Mucosa of stomach (tissue), 1 donor: Measurements from ENCODE around the gene PSME1.
A peak's percentile ranks its signal among the peaks of the same experiment; 100 is the strongest.

Experiments used
- H3K27me3 ChIP-seq: one replicate; pipeline ENCODE4 v1.7.0; 2013; ENCODE audit warnings: mild to moderate bottlenecking, low read length; ENCODE audit not compliant: control insufficient read depth, insufficient read depth
- H3K36me3 ChIP-seq: one replicate; pipeline ENCODE4 v1.7.0; 2013; ENCODE audit warnings: low read length; ENCODE audit not compliant: control insufficient read depth, insufficient read depth
- H3K4me1 ChIP-seq: one replicate; pipeline ENCODE4 v1.7.0; 2013; ENCODE audit warnings: mild to moderate bottlenecking, low read length; ENCODE audit not compliant: control insufficient read depth, insufficient read depth
- H3K4me3 ChIP-seq: one replicate; pipeline ENCODE4 v1.7.0; 2013; ENCODE audit warnings: low read length
- H3K9ac ChIP-seq: one replicate; pipeline ENCODE4 v1.7.0; 2013; ENCODE audit warnings: mild to moderate bottlenecking, low read length, moderate library complexity
- H3K9me3 ChIP-seq: one replicate; pipeline ENCODE4 v1.7.0; 2013; ENCODE audit warnings: mild to moderate bottlenecking, low read length, moderate library complexity; ENCODE audit not compliant: control insufficient read depth
- donor health status: Pancreatic carcinoma.

The PSME1 gene

DNA sequence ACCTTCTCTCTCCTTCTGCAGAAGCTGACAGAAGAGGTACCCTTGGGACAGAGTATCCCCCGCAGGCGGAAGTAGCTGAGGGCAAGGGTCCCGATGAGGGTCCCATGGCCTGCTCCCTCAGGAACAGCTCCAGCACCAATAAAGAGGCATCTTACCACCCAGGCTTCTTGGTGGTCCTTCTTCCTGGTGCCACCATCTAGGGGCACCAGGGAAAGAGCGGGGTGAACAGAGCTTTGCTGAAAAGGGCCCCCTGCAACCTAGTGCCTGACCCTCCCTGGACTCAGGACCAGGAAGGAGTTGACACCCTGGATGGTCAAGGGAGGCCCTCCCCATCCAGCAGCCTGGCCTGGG, 24.5 kb downstream of the PSME1 start:
- H3K4me3 ChIP-seq, result no peak overlapping the region
- peak overlapping the region; percentile 47 for H3K9ac ChIP-seq
- H3K27me3 ChIP-seq, result no peaks in the 10 kb centered on the region
- H3K9me3 ChIP-seq, result no peaks in the 10 kb centered on the region
- H3K36me3 ChIP-seq, result peaks cover 58% of the 10 kb centered on the region
- H3K4me1 ChIP-seq, result peaks cover 27% of the 10 kb centered on the region

DNA sequence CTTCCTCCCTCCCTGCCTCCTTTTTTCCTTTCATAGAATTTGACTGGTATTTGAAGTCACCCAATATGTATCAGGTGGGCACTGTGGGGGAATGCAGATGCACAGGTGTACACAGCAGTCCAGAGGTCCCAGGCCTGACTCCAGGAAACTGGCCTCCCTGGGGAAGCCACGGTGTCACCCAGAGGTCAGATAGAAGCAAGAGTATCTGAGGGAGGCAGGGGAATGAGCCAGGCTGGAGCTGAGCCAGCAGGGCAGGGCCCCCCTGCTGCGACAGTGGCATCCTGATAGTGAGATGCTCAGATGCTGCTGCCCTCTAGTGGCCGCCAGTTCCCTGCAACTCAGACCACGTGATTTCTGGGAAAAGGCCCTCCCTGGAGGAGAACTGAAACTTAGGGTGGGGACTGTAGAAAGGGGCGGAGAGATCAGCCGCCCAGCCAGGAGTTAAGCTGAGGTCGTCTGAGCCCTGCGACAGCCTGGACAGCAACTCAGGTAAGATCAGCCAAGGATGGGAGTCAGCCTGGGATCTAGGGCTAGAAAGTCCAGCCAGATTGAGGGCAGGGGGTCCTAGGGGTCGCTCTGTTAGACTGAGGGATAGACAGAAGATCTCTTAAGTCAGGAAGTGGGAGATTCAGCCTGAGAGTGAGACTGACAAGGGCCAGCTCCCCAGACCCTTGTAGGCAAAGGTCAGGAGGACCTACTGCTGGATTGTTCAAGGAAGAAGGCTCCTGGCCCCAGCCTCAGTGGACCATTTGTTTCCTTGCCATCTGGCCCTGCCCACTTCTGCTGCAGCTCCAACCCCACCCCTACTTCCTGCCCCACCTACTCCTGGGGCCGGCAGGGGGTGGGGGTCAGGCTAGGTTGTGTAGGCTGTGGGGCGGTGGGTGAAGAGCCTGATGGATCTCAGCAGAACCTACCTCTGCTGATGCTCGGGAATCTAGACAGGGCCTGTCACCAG, 25.1 kb downstream of the PSME1 start, which contains the start of gene IRF9:
IRF9 (plus strand) TSS at position 416 of the 955 bp plus-strand sequence. CDS start 880 bp downstream, outside the sequence.
- Histone ChIP-seq H3K36me3 (peaks cover 58% of the 10 kb centered on the region), H3K4me3 (peak within 1 kb of the TSS; percentile 98), H3K4me1 (peaks cover 27% of the 10 kb centered on the region), H3K9ac (peak within 1 kb of the TSS; percentile 97), H3K27me3 (no peaks in the 10 kb centered on the region), H3K9me3 (no peaks in the 10 kb centered on the region)

DNA sequence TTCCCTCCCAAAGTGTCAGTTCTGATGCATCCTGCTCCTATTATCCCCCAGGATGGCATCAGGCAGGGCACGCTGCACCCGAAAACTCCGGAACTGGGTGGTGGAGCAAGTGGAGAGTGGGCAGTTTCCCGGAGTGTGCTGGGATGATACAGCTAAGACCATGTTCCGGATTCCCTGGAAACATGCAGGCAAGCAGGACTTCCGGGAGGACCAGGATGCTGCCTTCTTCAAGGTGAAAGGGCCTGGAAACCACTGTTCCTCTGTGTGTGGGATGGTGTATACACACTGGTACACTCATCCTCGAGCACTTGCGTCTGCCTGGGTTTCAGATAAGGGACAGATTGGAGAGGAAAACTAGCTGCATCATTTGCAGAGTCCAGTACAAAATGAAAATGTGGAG, 26.1 kb downstream of the PSME1 start:
- H3K4me3 ChIP-seq, result peak overlapping the region; percentile 98
- no peaks in the 10 kb centered on the region for H3K27me3 ChIP-seq
- peak overlapping the region; percentile 97 for H3K9ac ChIP-seq
- H3K36me3 ChIP-seq, result peaks cover 60% of the 10 kb centered on the region
- no peaks in the 10 kb centered on the region for H3K9me3 ChIP-seq
- peaks cover 27% of the 10 kb centered on the region for H3K4me1 ChIP-seq

DNA sequence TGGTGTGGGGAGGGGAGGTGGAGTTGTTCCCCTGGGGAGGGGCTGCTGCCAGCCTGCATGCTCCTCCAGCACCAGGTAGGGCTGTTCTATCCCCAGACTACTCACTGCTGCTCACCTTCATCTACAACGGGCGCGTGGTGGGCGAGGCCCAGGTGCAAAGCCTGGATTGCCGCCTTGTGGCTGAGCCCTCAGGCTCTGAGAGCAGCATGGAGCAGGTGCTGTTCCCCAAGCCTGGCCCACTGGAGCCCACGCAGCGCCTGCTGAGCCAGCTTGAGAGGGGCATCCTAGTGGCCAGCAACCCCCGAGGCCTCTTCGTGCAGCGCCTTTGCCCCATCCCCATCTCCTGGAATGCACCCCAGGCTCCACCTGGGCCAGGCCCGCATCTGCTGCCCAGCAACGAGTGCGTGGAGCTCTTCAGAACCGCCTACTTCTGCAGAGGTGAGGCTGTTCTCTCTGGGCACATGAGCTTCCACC, 28.6 kb downstream of the PSME1 start:
- H3K4me1 ChIP-seq, result peaks cover 27% of the 10 kb centered on the region

DNA sequence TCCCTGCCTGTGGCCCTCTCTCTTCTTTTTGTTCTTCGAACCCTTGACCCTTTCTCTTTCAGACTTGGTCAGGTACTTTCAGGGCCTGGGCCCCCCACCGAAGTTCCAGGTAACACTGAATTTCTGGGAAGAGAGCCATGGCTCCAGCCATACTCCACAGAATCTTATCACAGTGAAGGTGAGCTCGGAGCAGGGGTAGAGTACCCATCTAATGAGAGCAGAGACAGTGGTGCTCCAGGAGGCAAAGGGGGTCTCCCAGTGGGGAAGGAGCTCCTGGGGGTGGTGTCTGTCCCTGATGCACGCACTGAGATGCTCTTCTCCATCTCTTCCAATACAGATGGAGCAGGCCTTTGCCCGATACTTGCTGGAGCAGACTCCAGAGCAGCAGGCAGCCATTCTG, 29.8 kb downstream of the PSME1 start:
- H3K36me3 ChIP-seq, result peaks cover 38% of the 10 kb centered on the region
- no peaks in the 10 kb centered on the region for H3K27me3 ChIP-seq
- H3K4me3 ChIP-seq, result no peak overlapping the region
- no peaks in the 10 kb centered on the region for H3K9me3 ChIP-seq
- no peak overlapping the region for H3K9ac ChIP-seq
- H3K4me1 ChIP-seq, result peaks cover 21% of the 10 kb centered on the region

More for the DNA sequence above, 28.6 kb downstream of the PSME1 start:
- H3K9ac ChIP-seq, result no peak overlapping the region
- H3K27me3 ChIP-seq, result no peaks in the 10 kb centered on the region
- H3K9me3 ChIP-seq, result no peaks in the 10 kb centered on the region
- no peak overlapping the region for H3K4me3 ChIP-seq
- peaks cover 46% of the 10 kb centered on the region for H3K36me3 ChIP-seq

DNA sequence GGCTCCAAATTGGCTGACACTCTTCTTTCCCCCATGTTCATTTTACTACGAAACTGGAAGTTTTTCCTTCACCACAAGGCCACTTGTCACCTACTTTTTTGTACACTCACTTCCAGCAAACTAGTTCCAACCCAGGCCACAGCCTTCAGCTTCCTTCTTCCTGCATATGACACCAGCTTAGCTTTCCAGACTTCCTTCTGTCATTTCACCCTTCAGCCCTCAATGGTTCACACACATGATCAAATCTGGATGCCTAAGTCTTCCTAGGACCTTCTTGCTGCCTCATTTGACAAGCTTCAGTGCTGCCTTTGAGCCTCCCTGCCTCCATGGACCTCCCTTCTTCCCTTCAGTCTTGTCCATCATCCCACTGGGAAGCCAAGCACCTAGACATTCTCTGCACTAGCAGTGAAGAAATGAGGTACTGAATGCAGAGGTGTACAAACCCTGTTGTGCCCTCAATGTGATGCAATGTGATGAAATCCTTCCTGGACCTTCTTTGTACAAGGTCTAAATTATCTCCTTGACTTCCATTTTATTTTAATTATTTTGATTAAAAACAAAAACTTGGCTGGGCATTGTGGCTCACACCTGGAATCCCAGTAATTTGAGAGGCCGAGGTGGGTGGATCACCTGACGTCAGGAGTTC, 31.6 kb downstream of the PSME1 start:
- no peak overlapping the region for H3K4me3 ChIP-seq
- peaks cover 38% of the 10 kb centered on the region for H3K36me3 ChIP-seq
- no peaks in the 10 kb centered on the region for H3K27me3 ChIP-seq
- no peaks in the 10 kb centered on the region for H3K9me3 ChIP-seq
- peaks cover 9% of the 10 kb centered on the region for H3K4me1 ChIP-seq
- no peak overlapping the region for H3K9ac ChIP-seq

DNA sequence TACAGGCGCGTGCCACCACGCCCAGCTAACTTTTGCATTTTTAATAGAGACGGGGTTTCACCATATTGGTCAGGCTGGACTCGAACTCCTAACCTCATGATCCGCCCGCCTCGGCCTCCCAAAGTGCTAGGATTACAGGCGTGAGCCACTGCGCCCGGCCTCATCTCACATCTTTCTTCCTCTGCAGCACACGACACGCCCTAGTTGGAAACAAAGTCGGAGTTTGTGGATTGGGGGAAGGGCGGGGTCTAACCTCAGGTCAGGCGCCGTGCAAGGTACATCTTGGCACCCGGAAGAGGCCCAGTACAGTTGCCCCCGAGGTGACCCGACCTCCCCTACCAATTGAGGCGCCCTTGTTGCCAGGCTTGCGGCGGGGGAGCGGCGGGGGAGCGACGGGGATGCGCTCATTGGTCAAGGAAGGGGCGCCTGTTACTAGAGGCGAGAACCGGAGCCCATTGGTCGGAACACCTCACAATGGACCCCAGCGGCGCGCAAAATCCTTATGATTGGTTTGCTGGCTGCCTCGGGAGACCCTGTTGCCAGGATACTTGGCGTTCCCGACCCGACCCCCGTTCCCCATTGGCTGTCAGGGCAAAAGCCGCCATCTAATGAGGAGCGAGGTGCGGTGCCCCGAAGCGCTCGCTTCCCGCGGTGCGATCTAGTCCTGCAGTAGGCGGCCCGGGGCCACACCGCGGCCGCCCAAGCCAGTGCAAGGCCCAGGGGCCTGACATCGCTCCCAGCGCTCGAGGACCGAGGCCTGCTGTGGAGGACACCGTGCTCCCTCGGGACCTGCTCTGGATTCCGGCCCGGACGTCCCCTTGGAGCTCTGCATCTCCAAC, 35.6 kb downstream of the PSME1 start, which contains the start of gene REC8:
REC8 (plus strand) TSS at position 659 of the 839 bp plus-strand sequence. CDS start 473 bp downstream, outside the sequence.
- Histone ChIP-seq H3K9me3 (no peaks in the 10 kb centered on the region), H3K4me3 (no peak within 1 kb of the TSS), H3K9ac (no peak within 1 kb of the TSS), H3K36me3 (peaks cover 3% of the 10 kb centered on the region), H3K27me3 (no peaks in the 10 kb centered on the region), H3K4me1 (no peaks in the 10 kb centered on the region)

DNA sequence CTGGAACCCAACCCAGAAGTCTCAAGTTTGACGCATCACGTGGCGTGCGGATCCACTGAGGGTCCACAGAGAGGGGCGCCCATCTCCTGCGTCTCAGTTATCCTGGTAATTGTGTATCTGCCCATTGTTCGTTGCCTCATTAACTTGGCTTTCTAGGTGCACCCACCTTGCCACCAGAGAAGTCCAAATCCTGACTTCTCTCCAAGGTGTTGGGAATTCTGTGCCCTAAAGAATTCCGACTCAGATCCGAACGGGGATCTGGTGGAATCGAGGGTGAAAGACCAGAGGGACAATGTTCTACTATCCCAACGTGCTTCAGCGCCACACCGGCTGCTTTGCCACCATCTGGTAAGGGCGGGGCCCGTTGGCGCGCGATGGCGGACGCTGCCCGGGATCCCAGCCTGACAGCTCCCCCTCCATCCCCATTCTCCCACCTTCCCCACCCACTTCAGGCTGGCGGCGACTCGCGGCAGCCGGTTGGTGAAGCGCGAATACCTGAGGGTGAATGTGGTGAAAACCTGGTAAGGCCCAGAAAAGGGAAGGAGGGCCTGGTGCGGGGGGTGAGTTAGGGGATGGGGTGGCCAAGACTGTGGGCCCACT, 36.4 kb downstream of the PSME1 start:
- H3K27me3 ChIP-seq, result no peaks in the 10 kb centered on the region
- no peaks in the 10 kb centered on the region for H3K4me1 ChIP-seq
- H3K9ac ChIP-seq, result no peak overlapping the region
- no peaks in the 10 kb centered on the region for H3K36me3 ChIP-seq
- H3K9me3 ChIP-seq, result no peaks in the 10 kb centered on the region
- no peak overlapping the region for H3K4me3 ChIP-seq

DNA sequence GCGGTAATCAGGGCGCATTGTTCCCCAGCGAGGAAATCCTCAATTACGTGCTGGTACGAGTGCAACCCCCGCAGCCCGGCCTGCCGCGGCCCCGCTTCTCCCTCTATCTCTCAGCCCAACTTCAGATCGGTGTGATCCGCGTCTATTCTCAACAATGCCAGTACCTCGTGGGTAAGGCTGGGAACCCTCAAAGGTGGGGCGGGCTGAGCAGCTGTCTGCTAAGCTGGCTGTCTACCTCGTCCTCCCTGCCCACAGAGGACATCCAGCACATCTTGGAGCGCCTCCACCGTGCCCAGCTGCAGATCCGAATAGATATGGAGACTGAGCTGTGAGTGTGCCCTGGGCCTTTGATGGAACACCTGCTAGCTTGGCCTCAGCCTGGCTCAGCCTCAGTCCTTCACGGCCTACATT, 36.9 kb downstream of the PSME1 start:
- Histone ChIP-seq H3K27me3 (no peaks in the 10 kb centered on the region), H3K4me1 (no peaks in the 10 kb centered on the region), H3K36me3 (no peaks in the 10 kb centered on the region), H3K9me3 (no peaks in the 10 kb centered on the region), H3K9ac (no peak overlapping the region), H3K4me3 (no peak overlapping the region)

DNA sequence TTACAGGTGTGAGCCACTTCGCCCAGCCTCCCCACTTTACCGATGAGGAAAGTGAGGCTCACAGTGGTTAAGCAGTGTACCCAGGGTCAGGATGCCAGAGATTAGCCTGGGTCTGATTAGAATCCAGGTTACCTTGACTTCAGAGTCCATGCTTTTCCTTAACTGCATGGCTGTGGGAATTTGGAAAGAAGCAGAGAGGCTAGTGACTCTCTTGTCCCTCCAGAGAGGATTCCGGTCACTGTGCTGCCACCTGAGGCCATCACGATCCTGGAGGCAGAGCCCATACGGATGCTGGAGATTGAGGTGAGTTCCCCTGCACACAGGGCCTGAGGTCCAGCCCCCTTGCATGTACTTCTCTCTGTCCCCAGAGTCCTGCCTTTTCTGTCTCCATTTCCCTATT, 40.6 kb downstream of the PSME1 start:
- no peaks in the 10 kb centered on the region for H3K9me3 ChIP-seq
- peaks cover 4% of the 10 kb centered on the region for H3K36me3 ChIP-seq
- no peak overlapping the region for H3K4me3 ChIP-seq
- H3K4me1 ChIP-seq, result no peaks in the 10 kb centered on the region
- no peaks in the 10 kb centered on the region for H3K27me3 ChIP-seq
- H3K9ac ChIP-seq, result no peak overlapping the region

DNA sequence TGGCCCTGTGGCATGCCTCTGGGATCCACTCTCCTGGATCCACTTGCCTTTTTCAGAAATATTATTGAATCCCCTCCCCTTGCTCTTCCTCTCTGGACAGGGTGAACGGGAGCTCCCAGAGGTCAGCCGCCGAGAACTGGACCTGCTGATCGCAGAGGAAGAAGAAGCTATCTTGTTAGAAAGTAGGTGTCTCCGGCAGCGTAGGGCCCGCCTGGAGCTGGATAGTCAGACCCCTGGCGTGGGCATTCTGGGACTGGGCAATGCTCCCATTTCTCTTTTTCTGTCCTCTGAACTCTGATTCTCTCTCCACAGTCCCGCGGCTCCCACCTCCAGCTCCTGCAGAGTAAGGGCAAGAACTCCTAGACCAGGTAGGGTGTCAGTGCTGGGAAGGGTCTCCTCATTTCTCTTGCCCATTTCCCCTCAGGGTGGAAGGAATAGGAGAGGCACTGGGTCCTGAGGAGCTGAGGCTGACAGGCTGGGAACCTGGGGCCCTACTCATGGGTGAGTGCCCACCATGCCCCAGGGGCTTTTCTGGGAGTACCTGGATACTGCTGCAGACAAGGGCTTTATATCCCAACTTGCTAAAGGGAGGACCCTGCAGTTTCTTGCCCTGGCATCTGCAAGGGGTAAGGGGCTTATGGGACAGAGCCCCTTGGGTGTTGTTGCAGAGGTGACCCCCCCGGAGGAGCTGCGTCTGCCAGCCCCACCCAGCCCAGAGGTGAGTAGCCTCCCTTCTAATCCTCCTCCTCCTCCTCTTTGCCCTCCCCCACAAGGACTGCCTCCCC, 41.2 kb downstream of the PSME1 start:
- no peaks in the 10 kb centered on the region for H3K4me1 ChIP-seq
- peaks cover 4% of the 10 kb centered on the region for H3K36me3 ChIP-seq
- no peaks in the 10 kb centered on the region for H3K27me3 ChIP-seq
- H3K9me3 ChIP-seq, result no peaks in the 10 kb centered on the region
- no peak overlapping the region for H3K9ac ChIP-seq
- no peak overlapping the region for H3K4me3 ChIP-seq
